PFSK-1 (cell line): Measurements from ENCODE around the gene DNAH11.

ENCODE experiments used
- FOXP2 ChIP-seq: optimal IDR thresholded peaks from 2 replicates; pipeline ENCODE3; 2011; ENCODE audit warnings: borderline replicate concordance, control low read depth, inconsistent platforms; ENCODE audit not compliant: insufficient read depth; ENCODE audit errors: extremely low read length, extremely low read depth
- POLR2AphosphoS5 ChIP-seq: IDR thresholded peaks from 2 replicates; pipeline ENCODE4 v1.6.1; 2012; ENCODE audit warnings: low read depth, mild to moderate bottlenecking, control low read depth, low read length, moderate library complexity
- SIN3A ChIP-seq: IDR thresholded peaks from 2 replicates; pipeline ENCODE4 v1.6.1; 2012; ENCODE audit warnings: mild to moderate bottlenecking, low read length, moderate library complexity, borderline replicate concordance; ENCODE audit not compliant: insufficient read depth
- TAF1 ChIP-seq: IDR thresholded peaks from 2 replicates; pipeline ENCODE4 v1.6.1; 2012; ENCODE audit warnings: low read length, control low read depth, borderline replicate concordance; ENCODE audit not compliant: insufficient read depth
- TF ChIP-seq, protein P1 (sequence below), 2 experiments: IDR thresholded peaks; 2 replicates each; pipeline versions ENCODE4 v1.6.1 to v1.8.0; 2011 to 2012; ENCODE audit warnings: low read depth in 2 of 2, low read length in 2 of 2, control low read depth in 1 of 2, inconsistent platforms in 1 of 2, mild to moderate bottlenecking in 1 of 2, moderate library complexity in 1 of 2; ENCODE audit not compliant: insufficient read depth in 1 of 2

DNA sequence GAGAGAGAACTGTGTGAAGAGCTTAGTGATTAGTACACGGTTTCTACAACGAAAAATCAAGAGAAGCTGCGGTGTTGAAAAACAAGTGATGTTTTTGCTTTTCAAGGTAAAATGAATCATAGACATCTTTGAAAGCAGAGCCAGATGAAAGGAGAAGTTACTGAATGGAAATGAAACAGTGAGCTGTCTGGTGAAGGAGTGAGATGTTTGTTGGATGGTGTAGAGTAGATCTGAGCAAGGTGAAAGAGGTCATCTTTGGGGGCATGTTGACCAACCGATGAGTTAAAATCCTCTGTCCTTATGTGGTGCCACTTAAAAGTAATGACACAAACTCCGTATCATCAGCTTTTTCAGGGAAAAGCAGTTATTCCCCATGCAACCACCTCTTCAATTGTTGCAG lies 225.4 kb downstream of the DNAH11 start:
- TF ChIP-seq SIN3A (no peak), POLR2AphosphoS5 (no peak), TAF1 (no peak), FOXP2 (no peak)
- TF ChIP-seq, protein P1, sequence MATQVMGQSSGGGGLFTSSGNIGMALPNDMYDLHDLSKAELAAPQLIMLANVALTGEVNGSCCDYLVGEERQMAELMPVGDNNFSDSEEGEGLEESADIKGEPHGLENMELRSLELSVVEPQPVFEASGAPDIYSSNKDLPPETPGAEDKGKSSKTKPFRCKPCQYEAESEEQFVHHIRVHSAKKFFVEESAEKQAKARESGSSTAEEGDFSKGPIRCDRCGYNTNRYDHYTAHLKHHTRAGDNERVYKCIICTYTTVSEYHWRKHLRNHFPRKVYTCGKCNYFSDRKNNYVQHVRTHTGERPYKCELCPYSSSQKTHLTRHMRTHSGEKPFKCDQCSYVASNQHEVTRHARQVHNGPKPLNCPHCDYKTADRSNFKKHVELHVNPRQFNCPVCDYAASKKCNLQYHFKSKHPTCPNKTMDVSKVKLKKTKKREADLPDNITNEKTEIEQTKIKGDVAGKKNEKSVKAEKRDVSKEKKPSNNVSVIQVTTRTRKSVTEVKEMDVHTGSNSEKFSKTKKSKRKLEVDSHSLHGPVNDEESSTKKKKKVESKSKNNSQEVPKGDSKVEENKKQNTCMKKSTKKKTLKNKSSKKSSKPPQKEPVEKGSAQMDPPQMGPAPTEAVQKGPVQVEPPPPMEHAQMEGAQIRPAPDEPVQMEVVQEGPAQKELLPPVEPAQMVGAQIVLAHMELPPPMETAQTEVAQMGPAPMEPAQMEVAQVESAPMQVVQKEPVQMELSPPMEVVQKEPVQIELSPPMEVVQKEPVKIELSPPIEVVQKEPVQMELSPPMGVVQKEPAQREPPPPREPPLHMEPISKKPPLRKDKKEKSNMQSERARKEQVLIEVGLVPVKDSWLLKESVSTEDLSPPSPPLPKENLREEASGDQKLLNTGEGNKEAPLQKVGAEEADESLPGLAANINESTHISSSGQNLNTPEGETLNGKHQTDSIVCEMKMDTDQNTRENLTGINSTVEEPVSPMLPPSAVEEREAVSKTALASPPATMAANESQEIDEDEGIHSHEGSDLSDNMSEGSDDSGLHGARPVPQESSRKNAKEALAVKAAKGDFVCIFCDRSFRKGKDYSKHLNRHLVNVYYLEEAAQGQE (IDR thresholded peaks at IDR 0.05; ENCODE audit: insufficient read depth in 1 of 2, low read depth in 2 of 2, low read length in 2 of 2) = no peak
